GM12864 (cell line): ENCODE results near the gene ASTN1.

Experiments
- DNase-seq: peaks from one replicate; pipeline ENCODE4 v3.0.0-alpha.2; 2011; ENCODE audit warnings: low read depth
- H3K4me3 ChIP-seq: 2 replicates; pipeline ENCODE4 v1.5.1; 2011; ENCODE audit warnings: mild to moderate bottlenecking, low read depth, low read length, control low read depth
- TF ChIP-seq, protein P1 (sequence below): IDR thresholded peaks from 2 replicates; pipeline ENCODE4 v1.5.1; 2011; ENCODE audit warnings: low read depth, mild to moderate bottlenecking, moderate library complexity, low read length, control low read depth, inconsistent platforms; ENCODE audit errors: missing control alignments

ASTN1 gene

DNA sequence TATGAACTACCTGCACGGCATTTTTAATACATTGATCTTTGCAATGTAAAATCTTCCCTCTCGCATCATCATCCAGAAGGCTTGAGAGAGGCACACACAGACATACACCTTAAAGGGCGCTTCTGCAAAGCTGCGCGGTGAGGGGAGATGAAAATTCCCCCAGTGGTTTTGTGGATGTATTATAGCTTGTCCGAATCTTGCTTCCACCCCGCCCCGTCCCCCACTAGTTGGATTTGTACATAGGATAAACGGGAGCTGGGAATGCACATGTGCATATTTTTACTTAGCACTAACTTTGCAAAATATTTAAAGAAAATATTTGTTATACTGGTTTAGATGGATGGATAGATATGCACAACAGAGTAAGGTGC, 542 bp upstream of the ASTN1 start:
- no peak overlapping the region for H3K4me3 ChIP-seq
- TF ChIP-seq, protein P1, sequence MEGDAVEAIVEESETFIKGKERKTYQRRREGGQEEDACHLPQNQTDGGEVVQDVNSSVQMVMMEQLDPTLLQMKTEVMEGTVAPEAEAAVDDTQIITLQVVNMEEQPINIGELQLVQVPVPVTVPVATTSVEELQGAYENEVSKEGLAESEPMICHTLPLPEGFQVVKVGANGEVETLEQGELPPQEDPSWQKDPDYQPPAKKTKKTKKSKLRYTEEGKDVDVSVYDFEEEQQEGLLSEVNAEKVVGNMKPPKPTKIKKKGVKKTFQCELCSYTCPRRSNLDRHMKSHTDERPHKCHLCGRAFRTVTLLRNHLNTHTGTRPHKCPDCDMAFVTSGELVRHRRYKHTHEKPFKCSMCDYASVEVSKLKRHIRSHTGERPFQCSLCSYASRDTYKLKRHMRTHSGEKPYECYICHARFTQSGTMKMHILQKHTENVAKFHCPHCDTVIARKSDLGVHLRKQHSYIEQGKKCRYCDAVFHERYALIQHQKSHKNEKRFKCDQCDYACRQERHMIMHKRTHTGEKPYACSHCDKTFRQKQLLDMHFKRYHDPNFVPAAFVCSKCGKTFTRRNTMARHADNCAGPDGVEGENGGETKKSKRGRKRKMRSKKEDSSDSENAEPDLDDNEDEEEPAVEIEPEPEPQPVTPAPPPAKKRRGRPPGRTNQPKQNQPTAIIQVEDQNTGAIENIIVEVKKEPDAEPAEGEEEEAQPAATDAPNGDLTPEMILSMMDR = no peak
- DNase-seq = no peak

DNA sequence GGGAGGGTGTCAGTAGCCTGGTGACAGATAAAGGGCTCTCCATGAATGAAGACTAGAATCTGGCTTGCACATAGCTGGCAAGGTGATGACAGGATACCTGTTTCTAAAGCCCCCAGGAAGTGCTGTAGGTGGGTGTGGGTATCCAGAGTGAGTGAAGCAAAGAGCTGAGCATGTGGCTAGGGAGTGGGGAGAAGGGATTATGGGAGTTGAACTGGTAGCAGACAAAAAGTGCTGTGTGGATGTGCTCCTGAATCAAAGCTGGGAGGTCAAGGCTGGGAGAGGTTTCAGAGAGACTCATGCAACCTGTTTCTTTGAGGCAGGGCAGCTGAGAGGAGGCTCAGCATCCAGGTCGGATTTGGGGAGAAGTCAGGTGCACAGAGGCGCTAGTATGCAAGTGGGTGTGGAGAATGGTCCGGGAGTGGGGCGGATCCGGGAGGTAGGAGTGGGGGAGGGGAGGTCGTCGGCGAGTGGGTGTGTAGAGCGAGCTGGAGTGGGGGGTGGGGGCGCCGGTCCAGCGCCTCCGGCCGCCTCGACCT, 600 bp downstream of the ASTN1 start:
- H3K4me3 ChIP-seq = no peak overlapping the region
- TF ChIP-seq, protein P1 = no peak
- no peak for DNase-seq

DNA sequence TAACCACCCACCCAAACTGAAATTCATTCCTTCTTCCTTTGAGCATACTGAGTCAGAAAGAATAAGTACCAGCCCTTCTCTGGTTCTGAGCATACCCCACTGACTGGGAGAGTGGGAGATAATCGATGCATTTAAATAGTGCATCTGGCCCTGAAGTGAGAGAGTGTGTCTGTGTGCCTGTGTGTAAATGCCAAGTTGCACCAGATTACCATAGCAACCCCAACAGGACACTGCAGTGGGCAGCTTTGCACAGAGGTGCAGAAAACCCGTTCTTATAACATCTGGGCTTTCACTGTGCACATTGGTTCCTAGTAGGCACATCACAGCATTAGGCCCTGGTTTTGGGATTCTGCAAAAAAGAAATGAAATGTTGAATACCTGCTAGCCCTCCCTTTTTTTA, 2.3 kb downstream of the ASTN1 start:
- DNase-seq = no peak
- no peak overlapping the region for H3K4me3 ChIP-seq
- TF ChIP-seq, protein P1 = no peak

DNA sequence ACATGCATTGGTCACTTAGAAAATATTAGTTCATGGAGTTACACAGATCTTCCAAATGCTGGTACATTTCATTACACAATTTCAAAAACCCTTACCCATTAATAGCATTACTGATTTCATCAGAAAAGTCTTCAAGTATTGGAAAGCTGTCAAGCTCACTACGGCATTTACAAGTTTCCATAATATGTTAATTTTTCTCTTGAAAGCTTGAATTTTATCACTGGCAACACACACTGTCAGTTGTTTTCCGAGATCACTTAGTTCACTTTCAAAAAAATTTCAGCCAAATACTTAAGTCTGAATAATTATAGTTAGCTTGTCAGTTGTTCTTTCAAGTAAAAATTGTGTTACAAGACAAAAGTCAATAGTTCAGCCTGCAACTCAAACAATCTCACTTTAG, 18.0 kb downstream of the ASTN1 start:
- no peak overlapping the region for H3K4me3 ChIP-seq
- TF ChIP-seq, protein P1 = no peak
- no peak for DNase-seq

DNA sequence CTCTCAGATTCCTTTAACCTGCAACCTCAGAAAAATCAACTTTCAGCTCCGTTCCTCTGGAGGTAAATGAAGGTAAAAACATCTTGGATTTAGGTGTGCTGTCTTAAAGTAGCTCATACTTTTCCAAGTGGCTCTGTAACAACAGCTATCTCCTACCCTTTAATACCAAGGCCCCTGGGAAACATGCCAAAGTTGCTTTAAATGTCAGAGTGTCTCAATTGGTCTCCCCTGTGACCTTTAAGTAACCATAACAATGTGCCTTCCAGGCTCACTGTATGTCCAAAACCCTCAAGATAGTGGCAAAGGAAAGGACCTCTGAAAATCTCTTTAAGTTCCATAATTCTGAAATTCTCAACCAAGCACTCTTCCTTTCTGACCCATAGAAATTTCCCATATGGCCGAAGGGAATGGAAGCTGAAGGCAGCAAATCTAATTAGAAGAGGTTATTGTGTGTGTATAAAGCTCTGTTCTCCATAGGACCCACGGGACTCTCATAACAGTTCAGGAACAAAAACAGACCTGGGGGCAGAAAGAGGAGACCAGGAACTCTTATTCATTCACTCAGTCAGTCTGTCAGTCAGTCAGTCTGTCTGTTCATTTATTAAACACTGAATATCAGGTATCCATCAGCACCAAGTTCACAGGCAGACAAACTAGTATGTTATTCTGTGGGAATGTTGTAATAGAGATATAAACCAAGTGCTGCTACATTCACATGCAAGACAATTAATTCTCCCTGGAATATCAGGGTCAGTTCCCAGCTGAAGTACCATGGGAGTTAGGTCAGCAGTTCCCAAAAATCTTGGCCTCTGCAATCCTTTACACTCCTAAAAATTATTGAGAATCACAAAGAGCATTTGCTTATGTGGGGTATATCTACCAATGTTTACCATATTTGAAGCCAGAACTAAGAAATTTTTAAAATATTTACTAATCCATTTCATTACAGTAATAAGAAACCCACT, 19.1 kb downstream of the ASTN1 start:
- H3K4me3 ChIP-seq = no peak overlapping the region
- no peak for DNase-seq
- TF ChIP-seq, protein P1 = no peak

DNA sequence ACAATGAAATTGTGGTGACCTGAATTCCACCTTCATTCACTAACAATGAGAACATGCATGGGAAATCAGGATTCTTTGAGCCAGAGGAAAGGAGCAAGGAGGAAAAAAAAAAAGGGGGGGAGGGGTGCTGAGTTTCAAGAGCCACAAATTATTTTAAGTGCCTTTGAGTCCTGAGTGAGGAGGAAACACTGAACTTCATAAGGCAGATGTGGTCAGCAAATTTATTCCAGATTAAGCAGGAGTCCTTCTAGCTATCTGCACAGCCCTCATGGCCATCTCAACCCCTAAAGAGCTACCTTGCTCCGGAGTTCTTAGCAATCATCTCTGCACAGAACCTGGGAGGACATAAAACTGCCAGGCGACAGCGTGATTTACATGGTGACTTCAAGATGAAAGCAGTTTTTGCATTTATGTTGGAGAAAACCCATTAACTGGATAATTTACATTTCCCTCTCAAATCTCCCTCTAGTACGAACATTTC, 21.7 kb downstream of the ASTN1 start:
- H3K4me3 ChIP-seq = no peak overlapping the region
- TF ChIP-seq, protein P1 = no peak
- DNase-seq = no peak
